H1 (cell line): Measurements from ENCODE around the gene BRINP3. TPM values are rescaled to one million over a fixed set of nuclear protein-coding genes. Genes with fewer than 3 reads are reported as not detected.

Source experiments
- CTCF ChIA-PET: fragments of 300-600 bp; sonication (Branson Sonifier 250); formaldehyde crosslinking; loops from one replicate; lab custom pipeline; 2021; ENCODE audit not compliant: partially characterized antibody; lab: Charles Lee
- POLR2A ChIA-PET: fragments of 300-600 bp; sonication (Branson Sonifier 250); formaldehyde crosslinking; loops from one replicate; lab custom pipeline; 2021; ENCODE audit warnings: inconsistent platforms; ENCODE audit not compliant: partially characterized antibody; lab: Charles Lee
- DNase-seq, 2 experiments: peaks; one replicate each; pipeline versions ENCODE4 v3.0.0 to v3.0.0-alpha.2; 2010 to 2022; ENCODE audit warnings: low spot score in 2 of 2, low read depth in 1 of 2, mixed read lengths in 1 of 2
- FAIRE-seq: peaks from 2 replicates; lab custom pipeline; 2011; peaks lifted over from hg19 to GRCh38; lab: Jason Lieb, UNC
- H2AFZ ChIP-seq: 2 replicates; pipeline ENCODE4 v1.8.1; 2012; ENCODE audit warnings: low read length, inconsistent platforms
- H2AK5ac ChIP-seq: 2 replicates; pipeline ENCODE4 v1.6.1; 2013; ENCODE audit warnings: low read depth, low read length
- H2BK120ac ChIP-seq: replicated peaks from 2 replicates; pipeline ENCODE3; 2013; ENCODE audit warnings: low read depth, low read length, inconsistent platforms
- H2BK12ac ChIP-seq: 2 replicates; pipeline ENCODE4 v1.6.1; 2013; ENCODE audit warnings: low read depth, low read length
- H2BK15ac ChIP-seq: 2 replicates; pipeline ENCODE4 v1.6.1; 2013; ENCODE audit warnings: low read length
- H2BK20ac ChIP-seq: 2 replicates; pipeline ENCODE4 v1.6.1; 2013; ENCODE audit warnings: low read length
- H2BK5ac ChIP-seq: 2 replicates; pipeline ENCODE4 v1.6.1; 2013; ENCODE audit warnings: low read depth, low read length
- H3K14ac ChIP-seq: 2 replicates; pipeline ENCODE4 v1.6.1; 2013; ENCODE audit warnings: inconsistent platforms; ENCODE audit not compliant: insufficient read length
- H3K18ac ChIP-seq: 2 replicates; pipeline ENCODE4 v1.6.1; 2013; ENCODE audit warnings: low read length; ENCODE audit errors: extremely low read depth
- H3K23ac ChIP-seq: 2 replicates; pipeline ENCODE4 v1.6.1; 2013; ENCODE audit warnings: inconsistent platforms; ENCODE audit not compliant: insufficient read length
- H3K23me2 ChIP-seq: 2 replicates; pipeline ENCODE4 v1.6.1; 2013; ENCODE audit warnings: low read depth, low read length
- H3K27ac ChIP-seq: 2 replicates; pipeline ENCODE4 v1.6.1; 2011; ENCODE audit warnings: low read depth, low read length, inconsistent platforms
- H3K27me3 ChIP-seq, 4 experiments: replicated peaks in 1 of 4; 1 replicate in 1 of 4; 2 replicates in 3 of 4; pipeline versions ENCODE4 v1.6.1 to v1.8.1; 2011 to 2013; ENCODE audit warnings: low read length in 3 of 4, mild to moderate bottlenecking in 3 of 4, inconsistent platforms in 2 of 4, mixed read lengths in 2 of 4, moderate library complexity in 1 of 4; ENCODE audit not compliant: control insufficient read depth in 3 of 4, insufficient read depth in 3 of 4; ENCODE audit errors: extremely low read depth in 1 of 4
- H3K36me3 ChIP-seq, 4 experiments: 2 replicates each; pipeline versions ENCODE4 v1.6.1 to v1.8.1; 2011 to 2013; ENCODE audit warnings: mild to moderate bottlenecking in 4 of 4, low read length in 3 of 4, moderate library complexity in 2 of 4, control low read depth in 1 of 4, inconsistent platforms in 1 of 4; ENCODE audit not compliant: insufficient read depth in 4 of 4, control insufficient read depth in 2 of 4
- H3K4ac ChIP-seq: replicated peaks from 2 replicates; pipeline ENCODE3; 2013; ENCODE audit warnings: low read length, low read depth, mixed read lengths, inconsistent platforms; ENCODE audit not compliant: insufficient read length
- H3K4me1 ChIP-seq, 4 experiments: replicated peaks in 1 of 4; 1 replicate in 1 of 4; 2 replicates in 3 of 4; pipeline versions ENCODE4 v1.6.1 to v1.8.1; 2011 to 2013; ENCODE audit warnings: low read length in 3 of 4, inconsistent platforms in 2 of 4, mixed read lengths in 1 of 4; ENCODE audit not compliant: insufficient read depth in 4 of 4, control insufficient read depth in 3 of 4
- H3K4me2 ChIP-seq, 2 experiments: 2 replicates each; pipeline versions ENCODE4 v1.6.1 to v1.8.1; 2011 to 2013; ENCODE audit warnings: low read depth in 2 of 2, low read length in 2 of 2, control low read depth in 1 of 2, inconsistent platforms in 1 of 2, mild to moderate bottlenecking in 1 of 2; ENCODE audit not compliant: insufficient read depth in 1 of 2
- H3K4me3 ChIP-seq, 4 experiments: fragments of 200-600, 300-600 bp in 1 of 4; sonication (generic), shearing (Covaris generic), sonication (Bioruptor Twin) in 1 of 4; 2 replicates each; pipeline versions ENCODE4 v1.5.1 to v1.8.1; 2011 to 2016; ENCODE audit warnings: low read length in 4 of 4, low read depth in 3 of 4, control low read depth in 2 of 4, inconsistent platforms in 2 of 4, mild to moderate bottlenecking in 2 of 4, mixed read lengths in 1 of 4, moderate library complexity in 1 of 4; ENCODE audit not compliant: insufficient read depth in 2 of 4; ENCODE audit errors: extremely low read depth in 1 of 4
- H3K56ac ChIP-seq: replicated peaks from 2 replicates; pipeline ENCODE3; 2013; ENCODE audit warnings: low read depth, mild to moderate bottlenecking, mixed read lengths, low read length, inconsistent platforms; ENCODE audit not compliant: insufficient read length
- H3K79me1 ChIP-seq: 2 replicates; pipeline ENCODE4 v1.6.1; 2013; ENCODE audit warnings: low read depth, low read length, control low read depth
- H3K79me2 ChIP-seq, 2 experiments: 2 replicates each; pipeline versions ENCODE4 v1.6.1 to v1.8.1; 2012 to 2013; ENCODE audit warnings: low read length in 2 of 2, mild to moderate bottlenecking in 2 of 2, inconsistent platforms in 1 of 2; ENCODE audit not compliant: insufficient read depth in 2 of 2, control insufficient read depth in 1 of 2
- H3K9ac ChIP-seq, 4 experiments: replicated peaks in 1 of 4; 1 replicate in 1 of 4; 2 replicates in 3 of 4; pipeline versions ENCODE4 v1.6.1 to v1.8.1; 2011 to 2013; ENCODE audit warnings: low read depth in 3 of 4, low read length in 3 of 4, control low read depth in 2 of 4, mild to moderate bottlenecking in 2 of 4, moderate library complexity in 2 of 4, inconsistent platforms in 1 of 4; ENCODE audit errors: extremely low read depth in 1 of 4
- H3K9me3 ChIP-seq, 2 experiments: 2 replicates each; pipeline versions ENCODE4 v1.6.1 to v1.8.1; 2012 to 2013; ENCODE audit warnings: mild to moderate bottlenecking in 2 of 2, moderate library complexity in 2 of 2, control low read depth in 1 of 2, inconsistent platforms in 1 of 2, low read depth in 1 of 2, low read length in 1 of 2, mixed read lengths in 1 of 2; ENCODE audit not compliant: insufficient read depth in 2 of 2
- H4K20me1 ChIP-seq, 2 experiments: replicated peaks in 1 of 2; 2 replicates each; pipeline versions ENCODE3 to v1.8.1; 2011 to 2013; ENCODE audit warnings: inconsistent platforms in 2 of 2, low read length in 2 of 2, mild to moderate bottlenecking in 1 of 2; ENCODE audit not compliant: insufficient read depth in 2 of 2, control insufficient read depth in 1 of 2
- H4K5ac ChIP-seq: 2 replicates; pipeline ENCODE4 v1.6.1; 2013; ENCODE audit warnings: low read length, low read depth, mixed read lengths, inconsistent platforms; ENCODE audit not compliant: insufficient read length
- H4K8ac ChIP-seq: 2 replicates; pipeline ENCODE4 v1.8.0; 2013; ENCODE audit warnings: mild to moderate bottlenecking, moderate library complexity, low read length, inconsistent platforms; ENCODE audit not compliant: insufficient read depth; ENCODE audit errors: extremely low read depth
- H4K91ac ChIP-seq: replicated peaks from 2 replicates; pipeline ENCODE3; 2013; ENCODE audit warnings: low read length, mixed read lengths, inconsistent platforms; ENCODE audit not compliant: insufficient read length
- CBX8 ChIP-seq: fragments of 300-800, 300-1000 bp; sonication (generic); IDR thresholded peaks from 2 replicates; pipeline ENCODE4 v1.7.1; 2016; ENCODE audit warnings: low read depth, low read length, borderline replicate concordance
- CHD1 ChIP-seq: IDR thresholded peaks from 2 replicates; pipeline ENCODE4 v1.6.1; 2012; ENCODE audit warnings: low read depth, low read length, improper control_type of control experiment
- CTBP2 ChIP-seq: IDR thresholded peaks from 2 replicates; pipeline ENCODE4 v1.7.0; 2011; ENCODE audit warnings: borderline replicate concordance, mild to moderate bottlenecking, moderate library complexity, mixed read lengths, low read length; ENCODE audit not compliant: insufficient read depth, insufficient read length
- HDAC2 ChIP-seq, 2 experiments: fragments of 300-600 bp in 1 of 2; sonication (generic) in 1 of 2; IDR thresholded peaks; 2 replicates each; pipeline ENCODE4 v1.6.1; 2011 to 2012; ENCODE audit warnings: low read depth in 2 of 2, low read length in 2 of 2, mild to moderate bottlenecking in 2 of 2, moderate library complexity in 2 of 2, borderline replicate concordance in 1 of 2, inconsistent platforms in 1 of 2
- JUND ChIP-seq: IDR thresholded peaks from 2 replicates; pipeline ENCODE4 v1.6.1; 2011; ENCODE audit warnings: mild to moderate bottlenecking, improper control_type of control experiment, low read length
- KDM4A ChIP-seq: IDR thresholded peaks from one replicate; pipeline ENCODE4 v1.7.1; 2012; ENCODE audit warnings: low read depth, mild to moderate bottlenecking, moderate library complexity, low read length, inconsistent platforms; ENCODE audit not compliant: severe bottlenecking
- RFX5 ChIP-seq: IDR thresholded peaks from 2 replicates; pipeline ENCODE4 v1.6.1; 2011; ENCODE audit warnings: low read depth, low read length, improper control_type of control experiment, borderline replicate concordance
- SUZ12 ChIP-seq: fragments of 200-600 bp; sonication (generic); IDR thresholded peaks from 2 replicates; pipeline ENCODE4 v1.6.1; 2012; ENCODE audit warnings: mild to moderate bottlenecking, inconsistent platforms, low read length, moderate library complexity, mixed read lengths
- TAF1 ChIP-seq: IDR thresholded peaks from 2 replicates; pipeline ENCODE4 v1.6.1; 2011; ENCODE audit warnings: mild to moderate bottlenecking, low read depth, low read length
- TCF12 ChIP-seq: IDR thresholded peaks from 2 replicates; pipeline ENCODE4 v1.6.1; 2011; ENCODE audit warnings: low read depth, mild to moderate bottlenecking, low read length
- WGBS, 2 experiments: shearing (Covaris generic) in 1 of 2; methylation state at CpG; one replicate each; pipeline versions ENCODE4 v1.1.6 to v1.1.7; 2013 to 2015; ENCODE audit warnings: low lambda C conversion rate in 2 of 2, mixed read lengths in 2 of 2, inconsistent platforms in 1 of 2, low coverage in 1 of 2, missing lambda C conversion rate in 1 of 2; ENCODE audit not compliant: insufficient replicate concordance in 2 of 2, insufficient coverage in 1 of 2, insufficient read length in 1 of 2; ENCODE audit errors: extremely low coverage in 1 of 2, missing lambda C conversion rate in 1 of 2; 5-methylcytosine and 5-hydroxymethylcytosine counted together
- polyA plus RNA-seq, 7 experiments: library from polyadenylated mRNA; depleted of rRNA in 3 of 7; stranded (reverse) in 5 of 7; unstranded in 2 of 7; fragments of >200 nt in 5 of 7; fragments of 200-250 nt in 2 of 7; gene quantifications; 1 replicate in 5 of 7; 2 replicates in 1 of 7; 4 replicates in 1 of 7; pipeline versions ENCODE4 v1.2.1 to v1.2.3, GENCODE V29; 2011 to 2013; ENCODE audit warnings: missing spikeins in 2 of 7, mixed read lengths in 2 of 7
- total RNA-seq: library from RNA; stranded (reverse); fragmentation: NEBNext Ultra II Directional; extraction: Animal tissue kit (Norgen Biotek cat#: 25700); gene quantifications from 2 replicates; pipeline ENCODE4 v1.2.1, GENCODE V29; 2021
- TF ChIP-seq, protein P1 (sequence below): IDR thresholded peaks from 2 replicates; pipeline ENCODE4 v1.6.1; 2012; ENCODE audit warnings: inconsistent platforms

The BRINP3 gene
- total and polyA plus RNA-seq, 2 of the 8 experiments (the other 6 are each of a cell fraction or from before 2014, with no cell fraction given): not detected

DNA sequence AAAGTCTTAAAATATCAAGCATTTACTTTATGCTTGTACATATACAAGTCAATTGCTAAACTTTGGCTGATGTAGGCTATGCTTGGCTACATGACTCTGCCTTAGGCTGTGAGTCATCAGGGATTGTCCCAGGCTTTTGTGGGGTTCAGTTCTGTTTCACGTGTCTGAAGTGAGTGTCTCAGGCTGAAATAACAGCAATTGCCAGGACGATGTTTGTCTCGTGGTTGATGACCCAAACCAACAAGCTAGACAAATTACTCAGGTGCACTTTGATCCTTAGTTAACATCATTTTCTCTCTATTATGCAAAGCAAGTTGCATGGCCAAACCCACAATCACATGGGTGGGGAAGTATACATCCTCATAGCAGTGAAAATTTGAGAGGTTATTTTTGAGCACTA, 410.1 kb downstream of the BRINP3 start:
- no peak overlapping the region for H3K4me3 ChIP-seq
- FAIRE-seq: no peak
- ChIA-PET POLR2A (no interaction called here), CTCF (interaction anchor here (1.0 to 3.4 kb wide), 2 partner anchors 17 to 208 kb away, joined by 3 to 17 read pairs; no protein-coding TSS in a partner anchor)
- no peak overlapping the region for H3K56ac ChIP-seq
- H4K8ac ChIP-seq: no peak overlapping the region
- no peak overlapping the region for H3K23ac ChIP-seq
- no peak overlapping the region for H3K9ac ChIP-seq
- no peak overlapping the region for H4K5ac ChIP-seq
- H3K27ac ChIP-seq: no peak overlapping the region
- no peaks in the 10 kb centered on the region for H3K27me3 ChIP-seq
- no peaks in the 10 kb centered on the region for H3K4me1 ChIP-seq
- DNase-seq: no peak
- no peak overlapping the region for H2BK15ac ChIP-seq
- no peak overlapping the region for H3K4me2 ChIP-seq
- no peaks in the 10 kb centered on the region for H3K23me2 ChIP-seq
- H3K18ac ChIP-seq: no peak overlapping the region
- no peak overlapping the region for H2BK120ac ChIP-seq
- H4K91ac ChIP-seq: no peak overlapping the region
- H2BK5ac ChIP-seq: no peak overlapping the region
- TF ChIP-seq SUZ12 (no peak), KDM4A (no peak), RFX5 (no peak), CHD1 (no peak), TCF12 (no peak), CBX8 (no peak), HDAC2 (IDR thresholded peaks at IDR 0.05; ENCODE audit: borderline replicate concordance in 1 of 2, low read depth in 2 of 2, low read length in 2 of 2) (no peak), CTBP2 (no peak), TAF1 (no peak), JUND (no peak)
- TF ChIP-seq, protein P1, sequence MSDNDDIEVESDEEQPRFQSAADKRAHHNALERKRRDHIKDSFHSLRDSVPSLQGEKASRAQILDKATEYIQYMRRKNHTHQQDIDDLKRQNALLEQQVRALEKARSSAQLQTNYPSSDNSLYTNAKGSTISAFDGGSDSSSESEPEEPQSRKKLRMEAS: no peak
- no peaks in the 10 kb centered on the region for H3K9me3 ChIP-seq
- WGBS, 2 experiments: 88% methylated on average over 3 of the region's 3 CpGs; no CpG with 5 or more reads in 1 of the 2 experiments
- H3K4ac ChIP-seq: no peak overlapping the region
- no peaks in the 10 kb centered on the region for H3K36me3 ChIP-seq
- H2AK5ac ChIP-seq: no peak overlapping the region
- H3K79me1 ChIP-seq: no peaks in the 10 kb centered on the region
- no peaks in the 10 kb centered on the region for H4K20me1 ChIP-seq
- H2BK12ac ChIP-seq: no peak overlapping the region
- no peaks in the 10 kb centered on the region for H3K79me2 ChIP-seq
- H3K14ac ChIP-seq: no peak overlapping the region
- no peak overlapping the region for H2BK20ac ChIP-seq
- H2AFZ ChIP-seq: 0 out of 2 replicates have a peak overlapping the region, but pooled peaks have one; percentile 8
